ENCODE results near the gene GPR31. TPM values are rescaled to one million over a fixed set of nuclear protein-coding genes. Genes with fewer than 3 reads are reported as not detected.

Gene GPR31
- polyA plus RNA-seq, 3 donors = not detected

- Mint-ChIP-seq H3K4me3 (no peak overlapping the region), H3K4me1 (peaks cover 8% of the 10 kb centered on the region), H3K27me3 (ENCODE audit: low read depth in 3 of 3) (peaks cover 0 to 6% (median 3%) of the 10 kb centered on the region in 3 donors), H3K27ac (no peak overlapping the region), H3K36me3 (no peaks in the 10 kb centered on the region), H3K9me3 (no peaks in the 10 kb centered on the region)
- Histone ChIP-seq H3K79me2 (ENCODE audit: insufficient read depth, low read length) (no peaks in the 10 kb centered on the region), H3K4me2 (replicated peaks; ENCODE audit: extremely low read depth, low read length, poor library complexity, severe bottlenecking) (no peak overlapping the region), H3K9ac (ENCODE audit: insufficient read depth, low read length, poor library complexity, severe bottlenecking) (no peak overlapping the region), H3K4me3 (replicated peaks in 1 of 3; ENCODE audit: low read depth in 2 of 3, low read length in 3 of 3) (no peak overlapping the region), H3K4me1 (ENCODE audit: control insufficient read depth in 1 of 2, insufficient read depth in 2 of 2, low read length in 2 of 2) (no peaks in the 10 kb centered on the region), H3K9me3 (replicated peaks in 1 of 2; ENCODE audit: control insufficient read depth in 1 of 2, insufficient read depth in 1 of 2, low read length in 2 of 2) (no peaks in the 10 kb centered on the region), H3K27ac (ENCODE audit: low read depth in 1 of 2, low read length in 2 of 2) (no peak overlapping the region), H3K27me3 (ENCODE audit: control insufficient read depth in 2 of 2, insufficient read depth in 2 of 2, low read length in 2 of 2) (no peaks in the 10 kb centered on the region), H4K20me1 (ENCODE audit: insufficient read depth, low read length) (no peaks in the 10 kb centered on the region), H3K36me3 (replicated peaks in 1 of 2; ENCODE audit: control insufficient read depth in 1 of 2, insufficient read depth in 2 of 2, low read length in 2 of 2) (no peaks in the 10 kb centered on the region), H2AFZ (ENCODE audit: insufficient read depth, low read depth, low read length, poor library complexity, severe bottlenecking) (peak overlapping the region; percentile 18)
- no peak for DNase-seq
- intact Hi-C loops (cut with micrococcal nuclease) = no loop called here
- no peak for TF ChIP-seq CTCF (IDR thresholded peaks at IDR 0.05)
- 51% methylated on average over 8 of the region's 10 CpGs for WGBS (ENCODE audit: insufficient coverage)
Measured at GRCh38 chr6:167137081-167137480, 20.7 kb downstream of the GPR31 start.

DNA sequence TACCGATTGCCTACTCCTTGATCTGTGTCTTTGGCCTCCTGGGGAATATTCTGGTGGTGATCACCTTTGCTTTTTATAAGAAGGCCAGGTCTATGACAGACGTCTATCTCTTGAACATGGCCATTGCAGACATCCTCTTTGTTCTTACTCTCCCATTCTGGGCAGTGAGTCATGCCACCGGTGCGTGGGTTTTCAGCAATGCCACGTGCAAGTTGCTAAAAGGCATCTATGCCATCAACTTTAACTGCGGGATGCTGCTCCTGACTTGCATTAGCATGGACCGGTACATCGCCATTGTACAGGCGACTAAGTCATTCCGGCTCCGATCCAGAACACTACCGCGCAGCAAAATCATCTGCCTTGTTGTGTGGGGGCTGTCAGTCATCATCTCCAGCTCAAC lies 21.4 kb downstream of the GPR31 start:
- no peaks in the 10 kb centered on the region for H3K27me3 ChIP-seq (ENCODE audit: control insufficient read depth in 2 of 2, insufficient read depth in 2 of 2, low read length in 2 of 2)
- intact Hi-C loops (cut with micrococcal nuclease) = no loop called here
- Mint-ChIP-seq H3K36me3 (no peaks in the 10 kb centered on the region), H3K27ac (no peak overlapping the region), H3K4me1 (peaks cover 7% of the 10 kb centered on the region), H3K4me3 (no peak overlapping the region), H3K9me3 (no peaks in the 10 kb centered on the region), H3K27me3 (ENCODE audit: low read depth in 3 of 3) (peaks cover 0 to 6% (median 3%) of the 10 kb centered on the region in 3 donors)
- TF ChIP-seq CTCF (IDR thresholded peaks at IDR 0.05) = no peak
- no peaks in the 10 kb centered on the region for H4K20me1 ChIP-seq (ENCODE audit: insufficient read depth, low read length)
- no peak overlapping the region for H3K9ac ChIP-seq (ENCODE audit: insufficient read depth, low read length, poor library complexity, severe bottlenecking)
- H3K9me3 ChIP-seq (replicated peaks in 1 of 2; ENCODE audit: control insufficient read depth in 1 of 2, insufficient read depth in 1 of 2, low read length in 2 of 2) = no peaks in the 10 kb centered on the region
- WGBS (ENCODE audit: insufficient coverage) = 75% methylated on average over 8 of the region's 13 CpGs
- no peaks in the 10 kb centered on the region for H3K36me3 ChIP-seq (replicated peaks in 1 of 2; ENCODE audit: control insufficient read depth in 1 of 2, insufficient read depth in 2 of 2, low read length in 2 of 2)
- no peak overlapping the region for H3K27ac ChIP-seq (ENCODE audit: low read depth in 1 of 2, low read length in 2 of 2)
- no peaks in the 10 kb centered on the region for H3K79me2 ChIP-seq (ENCODE audit: insufficient read depth, low read length)
- no peak for DNase-seq
- no peak overlapping the region for H3K4me2 ChIP-seq (replicated peaks; ENCODE audit: extremely low read depth, low read length, poor library complexity, severe bottlenecking)
- no peak overlapping the region for H3K4me3 ChIP-seq (replicated peaks in 1 of 3; ENCODE audit: low read depth in 2 of 3, low read length in 3 of 3)
- no peak overlapping the region for H2AFZ ChIP-seq (ENCODE audit: insufficient read depth, low read depth, low read length, poor library complexity, severe bottlenecking)
- no peaks in the 10 kb centered on the region for H3K4me1 ChIP-seq (ENCODE audit: control insufficient read depth in 1 of 2, insufficient read depth in 2 of 2, low read length in 2 of 2)
